Fibroblast of lung (primary cell): ENCODE measurements around the gene CTRB1. TPM values are rescaled to one million over a fixed set of nuclear protein-coding genes. Genes with fewer than 3 reads are reported as not detected.

Source experiments
- DNase-seq, 2 donors: peaks; one replicate each; pipeline versions ENCODE4 v3.0.0 to v3.0.0-alpha.2; 2010; ENCODE audit warnings: low read depth in 2 of 2
- H2AFZ ChIP-seq: 2 replicates; pipeline ENCODE4 v1.5.1; 2012; ENCODE audit warnings: low read length, control low read depth, inconsistent platforms
- H3K27ac ChIP-seq: 2 replicates; pipeline ENCODE4 v1.5.1; 2011; ENCODE audit warnings: low read length, control low read depth; ENCODE audit not compliant: insufficient read depth
- H3K27me3 ChIP-seq: 2 replicates; pipeline ENCODE4 v1.5.1; 2011; ENCODE audit warnings: mild to moderate bottlenecking, low read length; ENCODE audit not compliant: control insufficient read depth, insufficient read depth
- H3K36me3 ChIP-seq: 2 replicates; pipeline ENCODE4 v1.5.1; 2011; ENCODE audit warnings: low read length; ENCODE audit not compliant: control insufficient read depth, insufficient read depth
- H3K4me1 ChIP-seq: 2 replicates; pipeline ENCODE4 v1.5.1; 2011; ENCODE audit warnings: low read length; ENCODE audit not compliant: control insufficient read depth, insufficient read depth; ENCODE audit errors: extremely low read depth
- H3K4me2 ChIP-seq: 2 replicates; pipeline ENCODE4 v1.5.1; 2011; ENCODE audit warnings: low read length, control low read depth; ENCODE audit not compliant: insufficient read depth; ENCODE audit errors: extremely low read depth
- H3K4me3 ChIP-seq, 4 experiments: fragments of 200-600 bp in 1 of 4; sonication (generic) in 1 of 4; replicated peaks in 1 of 4; 2 replicates each; pipeline ENCODE4 v1.5.1; 2011 to 2016; ENCODE audit warnings: low read length in 4 of 4, low read depth in 3 of 4, mild to moderate bottlenecking in 3 of 4, control low read depth in 2 of 4, inconsistent platforms in 1 of 4, mixed read lengths in 1 of 4; ENCODE audit not compliant: insufficient read depth in 1 of 4; ENCODE audit errors: control extremely low read depth in 1 of 4
- H3K79me2 ChIP-seq: 2 replicates; pipeline ENCODE4 v1.5.1; 2012; ENCODE audit warnings: mild to moderate bottlenecking, low read length, inconsistent platforms; ENCODE audit not compliant: control insufficient read depth, insufficient read depth
- H3K9ac ChIP-seq: 2 replicates; pipeline ENCODE4 v1.5.1; 2011; ENCODE audit warnings: mild to moderate bottlenecking, low read length, control low read depth; ENCODE audit not compliant: insufficient read depth
- H3K9me3 ChIP-seq: 2 replicates; pipeline ENCODE4 v1.5.1; 2012; ENCODE audit warnings: low read depth, low read length; ENCODE audit not compliant: control insufficient read depth, insufficient read depth
- H4K20me1 ChIP-seq: 2 replicates; pipeline ENCODE4 v1.5.1; 2011; ENCODE audit warnings: low read length; ENCODE audit not compliant: control insufficient read depth, insufficient read depth; ENCODE audit errors: extremely low read depth
- CTCF ChIP-seq, 2 donors: IDR thresholded peaks in 1 of 2; conservative IDR thresholded peaks in 1 of 2; 1 replicate in 1 of 2; 2 replicates in 1 of 2; pipeline ENCODE4 v1.5.1; 2011 to 2012; ENCODE audit warnings: low read length in 2 of 2, control low read depth in 1 of 2, inconsistent platforms in 1 of 2, low read depth in 1 of 2, mild to moderate bottlenecking in 1 of 2
- EZH2 ChIP-seq: IDR thresholded peaks from 2 replicates; pipeline ENCODE4 v1.5.1; 2012; ENCODE audit warnings: low read length, control low read depth, mild to moderate bottlenecking; ENCODE audit errors: missing control alignments
- polyA plus RNA-seq, 2 donors: library from polyadenylated mRNA; depleted of rRNA in 1 of 2; stranded (reverse) in 1 of 2; unstranded in 1 of 2; fragments of >200 nt; gene quantifications; 2 replicates each; pipeline ENCODE4 v1.2.1, GENCODE V29; 2011 to 2012; ENCODE audit warnings: missing spikeins in 1 of 2
- total RNA-seq: library from RNA; depleted of rRNA; stranded (reverse); fragments of >200 nt; gene quantifications from 2 replicates; pipeline ENCODE4 v1.2.1, GENCODE V29; 2014

Gene CTRB1
- total and polyA plus RNA-seq, 2 donors (not counting 1 experiment from before 2014, with no cell fraction given) = not detected

- H3K9ac ChIP-seq = peak overlapping the region; percentile 32
- H2AFZ ChIP-seq = no peak overlapping the region
- TF ChIP-seq EZH2 (no peak), CTCF (conservative IDR thresholded peaks at IDR 0.05 in 1 of 2, IDR thresholded peaks at IDR 0.05 in 1 of 2; ENCODE audit: low read depth in 1 of 2, low read length in 2 of 2) (no peak)
- no peak for DNase-seq
- peaks cover 57% of the 10 kb centered on the region for H3K4me1 ChIP-seq
- H3K9me3 ChIP-seq = no peaks in the 10 kb centered on the region
- no peak overlapping the region for H3K4me3 ChIP-seq
- H4K20me1 ChIP-seq = no peaks in the 10 kb centered on the region
- peak overlapping the region; percentile 94 for H3K27ac ChIP-seq
- H3K79me2 ChIP-seq = peaks cover 96% of the 10 kb centered on the region
- H3K36me3 ChIP-seq = peaks cover 70% of the 10 kb centered on the region
- no peak overlapping the region for H3K4me2 ChIP-seq
- H3K27me3 ChIP-seq = no peaks in the 10 kb centered on the region
Measured at GRCh38 chr16:75237398-75238131, 18.8 kb downstream of the CTRB1 start.

- TF ChIP-seq EZH2 (no peak), CTCF (conservative IDR thresholded peaks at IDR 0.05 in 1 of 2, IDR thresholded peaks at IDR 0.05 in 1 of 2; ENCODE audit: low read depth in 1 of 2, low read length in 2 of 2) (no peak)
- Histone ChIP-seq H3K9ac (peak overlapping the region; percentile 77), H3K79me2 (peaks cover 100% of the 10 kb centered on the region), H3K9me3 (no peaks in the 10 kb centered on the region), H3K4me2 (peak overlapping the region; percentile 52), H3K36me3 (peaks cover 70% of the 10 kb centered on the region), H3K27me3 (no peaks in the 10 kb centered on the region), H3K4me1 (peaks cover 62% of the 10 kb centered on the region), H3K27ac (peak overlapping the region; percentile 94), H2AFZ (no peak overlapping the region), H4K20me1 (no peaks in the 10 kb centered on the region), H3K4me3 (peak overlapping the region in 1 of 4 experiments; percentile 17)
- DNase-seq = peak; percentile 90 to 95
Measured at GRCh38 chr16:75238132-75238852, 19.5 kb downstream of the CTRB1 start.

- H3K9ac ChIP-seq = peak overlapping the region; percentile 77
- DNase-seq = peak in 1 of 2 donors; percentile 31
Measured at GRCh38 chr16:75238853-75239541, 20.2 kb downstream of the CTRB1 start.

More at GRCh38 chr16:75238853-75239541, 20.2 kb downstream of the CTRB1 start:
- Histone ChIP-seq H2AFZ (no peak overlapping the region), H3K9me3 (no peaks in the 10 kb centered on the region), H3K36me3 (peaks cover 66% of the 10 kb centered on the region), H4K20me1 (no peaks in the 10 kb centered on the region), H3K27ac (peak overlapping the region; percentile 94), H3K4me2 (peak overlapping the region; percentile 48), H3K79me2 (peaks cover 100% of the 10 kb centered on the region), H3K4me3 (peak overlapping the region in 1 of 4 experiments; percentile 17), H3K4me1 (peaks cover 65% of the 10 kb centered on the region), H3K27me3 (no peaks in the 10 kb centered on the region)
- TF ChIP-seq EZH2 = no peak
- TF ChIP-seq CTCF (conservative IDR thresholded peaks at IDR 0.05 in 1 of 2, IDR thresholded peaks at IDR 0.05 in 1 of 2; ENCODE audit: low read depth in 1 of 2, low read length in 2 of 2) = peak; percentile 6 to 7
